Left forelimb (tissue), 1 donor: ENCODE data around the gene SPATA18.
"Not testable (repeated sequence)": the region's sequence is repeated elsewhere in the genome, so short reads cannot be mapped to it uniquely, and the experiment has no call there.

Experiments
- DNase-seq: peaks from one replicate; pipeline ENCODE4 v3.0.0-alpha.2; 2018; ENCODE audit warnings: low spot score

SPATA18 gene

DNA sequence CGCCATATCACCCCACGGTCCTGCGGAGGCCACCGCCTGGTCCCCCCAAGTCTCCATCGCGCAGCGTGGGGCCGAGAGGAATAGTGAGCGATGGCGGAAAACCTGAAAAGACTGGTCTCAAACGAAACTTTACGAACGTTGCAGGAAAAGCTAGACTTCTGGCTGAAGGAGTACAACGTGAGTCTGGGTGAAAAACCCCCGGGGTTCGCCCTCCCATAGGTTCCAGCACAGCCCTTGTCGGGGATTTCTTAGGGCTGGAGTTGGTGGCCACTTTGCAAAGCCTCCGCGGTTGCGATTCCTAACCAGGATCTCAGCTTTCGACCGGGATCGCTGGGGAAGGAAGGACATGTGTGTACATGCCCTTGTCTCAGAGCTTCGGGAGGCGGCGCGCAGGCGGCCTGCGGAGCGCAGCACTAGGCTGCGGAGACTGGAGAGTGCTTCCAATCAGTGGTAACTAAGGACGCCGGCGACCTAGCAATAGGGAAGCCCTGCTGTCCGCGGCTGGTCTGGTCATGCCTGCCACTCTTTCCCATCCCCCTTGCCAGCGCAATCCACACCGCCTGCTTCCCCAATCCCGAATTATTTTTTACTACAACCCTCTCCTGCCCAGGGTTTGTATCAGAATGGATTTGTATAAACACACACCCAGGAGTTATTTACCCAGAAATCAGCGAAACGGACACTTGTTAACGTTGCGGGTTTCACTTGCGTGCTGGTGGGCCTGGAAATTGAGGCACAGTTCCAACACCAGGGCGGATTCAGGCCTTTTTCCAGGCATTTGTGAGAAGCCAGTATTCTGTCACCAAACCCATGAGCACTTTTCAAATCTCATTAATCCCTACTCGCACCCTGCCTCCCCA lies 741 bp downstream of the SPATA18 start:
- peak; percentile 76 for DNase-seq

DNA sequence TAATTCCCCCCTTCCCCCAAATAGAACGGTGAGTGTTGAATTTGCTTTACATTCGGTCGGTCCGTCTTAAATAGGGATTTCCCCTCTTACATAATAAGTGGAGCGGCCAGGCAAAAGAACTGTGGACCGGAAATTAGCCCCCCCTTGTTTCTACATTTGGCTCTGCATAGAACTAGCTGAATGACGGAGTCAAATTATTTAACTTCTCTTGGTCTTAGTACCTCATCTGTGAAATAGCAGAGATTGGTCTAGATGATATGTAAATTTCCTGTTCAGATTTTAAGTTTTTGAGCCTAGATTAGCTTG lies 1.3 kb downstream of the SPATA18 start:
- DNase-seq: no peak

DNA sequence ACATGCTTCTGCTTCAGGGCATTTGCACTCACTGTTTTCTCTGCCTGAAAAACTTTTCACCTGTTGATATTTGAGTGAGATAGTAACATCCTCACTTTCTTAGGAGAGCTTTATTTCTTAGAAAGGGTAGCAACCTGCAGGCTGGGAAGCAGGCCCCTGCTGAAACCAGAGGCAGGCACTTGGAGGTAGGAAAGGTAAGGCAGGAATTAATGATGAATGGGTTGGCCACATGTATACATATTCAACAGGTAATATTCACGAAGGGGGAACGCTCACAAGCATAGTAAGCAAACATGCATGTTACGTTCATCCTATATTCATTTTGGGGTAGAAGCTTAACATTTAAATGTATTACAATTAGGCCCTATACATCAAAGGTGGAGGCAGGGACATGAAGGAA lies 3.1 kb downstream of the SPATA18 start:
- no peak for DNase-seq

DNA sequence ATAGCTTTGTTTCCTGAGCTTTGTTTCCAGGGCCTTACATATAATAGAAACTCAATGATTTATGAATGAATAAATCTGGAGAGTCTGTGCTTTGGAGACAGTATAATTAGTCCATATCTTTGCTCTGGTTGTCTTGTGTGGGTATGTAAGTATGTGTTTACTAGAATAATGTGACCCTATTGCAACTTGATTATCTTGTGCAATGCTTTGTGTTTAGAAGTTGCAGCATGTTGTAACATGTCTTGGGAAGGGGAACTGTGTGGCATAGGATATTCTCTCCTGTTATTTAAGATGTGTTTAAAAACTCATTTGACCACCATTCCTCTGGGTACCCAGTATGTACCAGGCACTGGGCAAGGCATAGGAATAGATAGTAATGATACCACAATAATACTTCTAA lies 6.1 kb downstream of the SPATA18 start:
- DNase-seq: no peak

DNA sequence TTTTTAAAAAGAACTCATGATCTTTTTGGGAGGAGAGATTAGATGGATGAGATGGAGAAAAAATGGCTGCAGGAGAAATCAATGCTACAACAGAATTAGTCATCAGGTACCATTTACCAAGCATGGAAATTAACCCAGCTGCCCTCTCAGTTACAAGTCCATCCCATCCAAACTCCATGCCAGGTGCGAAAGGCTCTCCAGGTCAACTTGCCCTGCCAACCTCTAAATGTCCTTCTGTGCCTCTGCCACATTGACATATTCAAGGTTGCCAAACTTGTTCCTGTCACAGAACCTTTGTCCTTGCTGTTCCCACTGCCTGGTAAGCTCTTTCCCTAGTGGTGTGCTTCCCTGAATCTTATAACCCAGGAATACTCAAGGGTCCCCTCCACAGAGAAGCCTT lies 7.2 kb downstream of the SPATA18 start:
- DNase-seq: no peak

DNA sequence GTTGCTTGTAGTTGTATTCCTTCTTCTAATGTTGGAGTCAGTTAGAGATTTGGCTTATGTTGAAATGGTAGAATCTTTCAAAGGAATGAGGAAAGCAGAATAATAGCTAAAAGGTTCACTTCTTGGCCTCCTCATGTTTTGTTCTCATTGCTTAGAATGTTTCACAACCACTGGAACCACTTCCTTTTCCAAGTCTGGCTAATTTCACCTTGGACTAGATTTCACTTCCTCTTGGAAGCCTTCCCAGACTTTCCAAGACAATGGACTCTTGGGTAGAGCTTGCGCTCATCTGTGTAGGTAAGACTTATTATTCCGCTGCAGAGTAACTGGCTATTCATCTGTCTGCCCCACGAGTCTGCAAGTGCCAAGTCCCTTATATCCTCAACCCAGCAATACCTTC lies 8.3 kb downstream of the SPATA18 start:
- DNase-seq: no peak

DNA sequence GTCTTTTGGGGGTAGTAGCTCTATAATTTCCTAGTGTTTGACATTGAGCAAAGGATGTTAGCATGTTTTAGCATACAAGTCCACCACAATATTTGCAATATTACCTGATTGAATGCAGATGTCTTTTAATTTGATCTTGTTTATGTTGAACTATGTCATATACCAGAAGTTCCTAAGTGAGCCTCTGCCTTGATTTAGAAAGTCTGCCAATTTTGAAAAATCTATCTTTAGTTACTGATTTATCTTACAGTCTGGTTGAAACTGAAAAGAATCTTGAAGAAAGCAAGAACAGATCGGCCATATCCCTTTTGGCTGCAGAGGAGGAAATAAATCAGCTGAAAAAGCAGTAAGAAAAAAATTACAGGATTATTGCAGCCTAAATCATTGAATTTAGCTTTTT lies 18.5 kb downstream of the SPATA18 start:
- DNase-seq: no peak

DNA sequence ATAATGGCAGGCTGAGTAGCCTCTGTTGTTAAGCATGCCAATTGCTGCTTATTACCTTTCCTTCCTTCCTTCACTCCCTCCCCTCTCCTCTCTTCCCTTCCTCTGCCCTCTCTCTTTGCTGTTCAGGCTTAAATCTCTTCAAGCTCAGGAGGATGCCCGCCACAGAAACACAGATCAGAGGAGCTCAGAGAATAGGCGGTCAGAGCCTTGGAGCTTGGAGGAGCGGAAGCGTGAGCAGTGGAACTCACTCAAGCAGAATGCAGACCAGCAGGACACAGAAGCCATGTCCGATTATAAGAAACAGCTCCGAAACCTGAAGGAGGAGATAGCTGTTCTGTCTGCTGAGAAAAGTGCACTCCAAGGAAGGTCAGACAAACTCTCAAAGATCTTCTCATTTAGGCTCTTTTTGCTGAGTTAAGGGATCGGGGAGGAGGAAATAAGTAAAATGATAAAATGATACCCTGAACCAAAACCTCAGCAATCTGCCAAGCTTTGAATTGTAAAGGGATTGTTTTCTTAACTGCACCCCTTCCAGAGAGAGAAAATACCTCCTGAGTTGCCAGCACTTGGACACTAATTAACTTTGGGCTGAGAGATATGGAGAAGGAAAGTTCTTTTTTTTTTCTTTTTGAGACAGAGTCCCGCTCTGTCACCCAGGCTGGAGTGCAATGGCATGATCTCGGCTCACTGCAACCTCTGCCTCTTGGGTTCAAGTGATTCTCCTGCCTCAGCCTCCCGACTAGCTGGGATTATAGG lies 20.9 kb downstream of the SPATA18 start:
- DNase-seq: no peak

DNA sequence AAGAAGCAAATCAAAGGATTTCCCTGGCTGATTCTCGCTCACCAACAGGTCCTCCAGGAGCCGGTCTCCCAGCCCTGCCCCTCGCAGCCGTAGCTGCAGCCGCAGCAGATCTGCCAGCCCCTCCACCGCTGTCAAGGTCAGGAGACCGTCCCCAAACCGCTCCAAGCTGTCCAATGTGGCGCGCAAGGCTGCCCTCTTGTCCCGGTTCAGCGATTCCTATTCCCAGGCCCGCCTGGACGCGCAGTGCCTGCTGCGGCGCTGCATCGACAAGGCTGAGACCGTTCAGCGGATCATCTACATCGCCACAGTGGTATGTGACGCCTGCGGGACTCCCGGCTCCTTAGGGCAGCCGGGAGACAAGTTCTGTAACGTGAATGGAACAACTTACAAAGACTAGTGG lies 25.6 kb downstream of the SPATA18 start:
- no peak for DNase-seq

DNA sequence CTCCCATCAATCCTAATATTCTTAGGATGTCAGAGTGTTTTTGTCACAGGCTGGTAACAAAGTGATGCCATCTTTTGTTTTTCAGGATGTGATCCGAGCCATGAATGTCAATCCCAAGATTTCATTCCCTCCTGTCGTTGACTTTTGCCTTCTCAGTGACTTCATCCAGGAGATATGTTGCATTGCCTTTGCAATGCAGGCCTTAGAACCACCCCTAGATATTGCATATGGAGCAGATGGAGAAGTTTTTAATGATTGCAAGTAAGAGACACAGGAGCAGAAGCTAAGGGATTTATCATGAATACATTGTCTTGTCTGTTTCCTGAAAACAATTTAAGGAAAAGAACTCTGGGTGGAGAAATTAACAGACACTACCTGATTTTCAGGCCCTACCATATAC lies 28.6 kb downstream of the SPATA18 start:
- DNase-seq: no peak

DNA sequence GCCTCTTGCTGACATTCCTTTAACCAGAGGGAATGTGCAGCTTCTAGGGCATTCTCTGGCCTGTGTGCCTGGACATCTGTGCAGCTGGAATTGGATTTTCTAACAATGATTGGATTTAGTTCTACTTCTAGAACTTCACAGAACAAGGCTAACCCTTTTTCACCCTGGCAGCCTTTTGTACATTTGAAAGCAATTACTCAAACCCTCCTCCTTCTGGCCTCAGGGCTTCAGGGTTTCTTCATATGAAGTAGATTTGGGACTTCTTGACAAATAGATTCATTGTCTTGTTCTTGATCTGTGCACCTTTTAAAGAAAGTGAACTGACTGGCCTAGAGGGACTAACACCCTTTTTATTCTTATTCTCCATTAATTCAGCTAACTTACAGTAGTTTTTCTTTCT lies 30.1 kb downstream of the SPATA18 start:
- no peak for DNase-seq

DNA sequence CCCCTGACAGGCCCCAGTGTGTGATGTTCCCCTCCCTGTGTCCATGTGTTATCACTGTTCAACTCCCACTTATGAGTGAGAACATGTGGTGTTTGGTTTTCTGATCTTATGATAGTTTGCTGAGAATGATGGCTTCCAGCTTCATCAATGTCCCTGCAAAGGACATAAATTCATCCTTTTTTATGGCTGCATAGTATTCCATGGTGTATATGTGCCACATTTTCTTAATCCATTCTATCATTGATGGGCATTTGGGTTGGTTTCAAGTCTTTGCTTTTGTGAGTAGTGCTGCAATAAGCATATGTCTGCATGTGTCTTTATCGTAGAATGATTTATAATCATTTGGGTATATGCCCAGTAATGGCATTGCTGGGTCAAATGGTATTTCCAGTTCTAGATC lies 35.3 kb downstream of the SPATA18 start:
- not testable (repeated sequence) for DNase-seq

DNA sequence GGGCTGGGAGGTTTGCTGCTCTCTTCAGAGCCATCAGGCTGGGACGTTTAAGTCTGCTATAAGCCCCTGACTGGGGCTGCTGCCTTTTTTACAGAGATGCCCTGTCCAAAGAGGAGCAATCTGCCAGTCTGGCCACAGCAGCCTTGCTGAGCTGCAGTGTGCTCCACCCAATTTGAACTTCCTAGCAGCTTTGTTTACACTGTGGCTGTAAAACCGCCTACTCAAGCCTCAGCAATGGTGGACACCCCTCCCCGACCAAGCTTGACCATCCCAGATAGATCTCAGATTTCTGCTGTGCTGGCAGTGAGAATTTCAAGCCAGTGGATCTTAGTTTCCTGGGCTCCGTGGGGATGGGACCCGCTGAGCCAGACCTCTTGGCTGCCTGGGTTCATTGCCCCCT lies 40.7 kb downstream of the SPATA18 start:
- DNase-seq: no peak

DNA sequence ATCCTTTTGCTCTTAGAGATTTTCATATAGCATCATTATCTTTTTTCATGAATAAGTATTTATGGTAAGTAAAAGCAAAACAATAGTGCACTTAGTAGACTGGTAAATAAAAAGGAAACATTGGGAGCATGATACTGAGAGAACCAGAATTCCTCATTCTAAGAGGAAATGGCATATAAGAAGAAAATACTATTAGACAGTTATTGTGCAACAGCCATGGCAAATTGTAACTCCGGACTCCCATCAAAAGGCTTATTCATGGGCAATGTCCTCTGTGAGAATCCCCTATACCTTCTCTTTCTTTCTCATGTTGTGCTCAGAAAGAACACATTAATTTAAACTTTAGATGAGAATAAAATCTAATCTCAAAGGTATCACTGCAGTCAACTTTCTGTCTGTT lies 42.4 kb downstream of the SPATA18 start:
- no peak for DNase-seq

DNA sequence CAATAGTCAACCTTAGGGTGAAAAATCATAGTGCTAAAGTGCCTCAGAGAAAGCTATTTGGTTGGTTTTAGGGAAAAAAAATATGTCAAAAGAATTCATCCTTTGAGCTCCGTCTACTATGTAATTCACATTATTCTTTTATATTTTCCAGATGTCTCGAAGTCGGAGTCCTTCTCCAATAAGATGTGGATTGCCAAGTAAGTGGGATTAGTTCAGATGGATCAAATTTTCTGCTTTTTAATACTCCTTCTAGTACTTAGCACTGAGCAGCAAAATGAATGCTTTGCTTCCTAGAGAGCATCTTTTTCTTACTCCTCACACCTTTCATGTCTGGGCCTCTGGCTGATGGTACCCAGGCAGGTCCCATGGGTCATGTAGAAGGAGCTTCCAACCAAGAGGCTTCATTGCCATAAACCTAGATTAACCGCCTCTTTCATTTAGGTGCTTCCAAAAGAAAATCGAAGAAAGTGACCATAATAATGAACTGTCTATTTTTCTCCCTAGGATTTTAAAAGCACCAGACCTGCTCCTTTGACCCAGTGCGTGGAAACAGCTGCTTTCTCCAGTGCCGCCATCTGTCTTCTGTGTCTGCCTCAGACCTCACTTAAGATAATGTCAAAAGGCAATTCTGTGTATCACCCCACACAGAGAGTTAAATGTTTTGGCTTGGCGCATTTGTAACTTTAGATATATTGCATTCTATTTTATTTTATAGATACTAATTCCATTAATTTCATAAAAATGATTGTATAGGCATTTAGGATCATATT lies 43.5 kb downstream of the SPATA18 start:
- no peak for DNase-seq

DNA sequence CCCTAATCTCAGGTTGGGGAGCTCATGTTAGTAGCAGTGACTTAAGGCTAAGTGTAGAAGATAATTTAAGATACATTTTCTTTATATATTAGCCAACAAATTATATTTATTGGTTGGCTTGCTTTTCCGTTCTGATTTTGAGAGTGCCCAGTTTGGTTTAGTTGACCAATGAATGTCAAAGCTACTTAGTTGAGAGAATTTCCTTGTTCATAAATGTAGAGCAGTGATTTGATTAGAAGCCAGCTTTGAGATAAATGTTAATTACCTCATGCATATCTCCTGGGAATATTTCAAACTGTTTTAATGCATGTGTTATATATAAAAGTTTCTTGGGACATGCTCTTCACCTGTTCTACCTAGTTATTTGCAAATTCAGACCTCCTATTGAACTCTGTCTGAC lies 44.3 kb downstream of the SPATA18 start:
- no peak for DNase-seq

DNA sequence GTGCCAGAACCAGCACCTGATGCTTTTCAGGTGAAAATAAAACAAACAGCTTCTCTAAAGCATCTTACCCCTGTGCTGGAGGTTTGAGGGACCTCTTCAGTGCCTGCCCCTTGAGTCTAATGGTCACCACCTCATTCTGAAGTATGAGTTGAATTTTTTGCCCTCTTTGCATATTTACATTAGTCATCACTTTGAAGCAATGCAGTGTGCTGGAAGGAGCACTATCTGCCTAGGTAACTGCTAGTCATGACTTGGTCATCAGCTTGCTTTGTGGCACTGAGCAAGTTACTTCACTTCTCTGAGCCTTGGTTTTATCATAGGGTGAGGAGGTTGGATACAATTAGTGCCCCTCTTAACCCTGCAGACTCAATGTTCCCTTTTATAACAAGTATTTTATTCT lies 44.9 kb downstream of the SPATA18 start:
- DNase-seq: no peak

DNA sequence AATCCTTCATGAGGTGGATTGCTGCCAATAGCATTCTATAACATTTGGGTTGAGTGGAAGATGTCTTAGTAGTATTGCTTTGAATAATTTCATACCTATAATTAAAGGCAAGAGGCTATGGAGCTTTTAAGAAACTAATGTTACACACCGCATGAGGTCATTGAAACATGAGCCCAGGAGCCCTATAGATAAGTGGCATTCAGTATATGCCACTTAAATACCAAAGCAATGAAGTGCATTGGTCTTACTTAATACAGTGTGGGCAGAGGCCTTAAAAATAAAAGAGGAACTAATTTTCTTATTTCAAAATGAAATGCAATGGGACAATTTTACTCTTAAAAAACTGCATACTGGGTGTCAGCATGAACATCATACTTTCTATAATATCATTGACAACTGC lies 47.5 kb downstream of the SPATA18 start:
- no peak for DNase-seq

DNA sequence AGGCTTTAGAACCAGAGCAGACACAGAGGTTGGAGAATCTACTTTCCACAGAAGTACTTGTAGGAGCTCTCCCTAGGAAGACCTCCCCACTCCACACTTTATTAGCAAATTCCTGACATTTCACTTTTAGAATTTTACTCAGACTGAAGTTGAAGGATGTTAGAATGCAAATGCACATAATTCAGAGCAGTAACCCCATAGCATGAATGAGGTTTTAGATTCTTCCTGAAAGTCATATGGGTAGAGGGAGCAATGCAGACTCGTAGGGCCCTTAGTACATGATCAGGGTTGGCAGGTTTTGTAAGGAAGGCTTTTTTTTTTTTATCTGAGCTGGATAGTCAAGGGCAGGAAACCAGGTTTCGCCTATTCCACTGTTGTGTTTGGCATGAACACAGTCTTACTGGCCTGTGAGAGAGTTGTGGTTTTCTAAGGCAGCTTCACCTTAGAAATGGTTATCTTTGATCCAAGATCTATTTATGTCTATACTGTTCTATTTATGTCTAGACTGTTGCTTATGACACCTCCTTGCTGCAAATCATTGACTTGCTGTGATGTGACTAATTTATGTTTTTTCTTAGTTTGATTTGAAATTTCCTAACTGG lies 48.9 kb downstream of the SPATA18 start:
- DNase-seq: no peak

DNA sequence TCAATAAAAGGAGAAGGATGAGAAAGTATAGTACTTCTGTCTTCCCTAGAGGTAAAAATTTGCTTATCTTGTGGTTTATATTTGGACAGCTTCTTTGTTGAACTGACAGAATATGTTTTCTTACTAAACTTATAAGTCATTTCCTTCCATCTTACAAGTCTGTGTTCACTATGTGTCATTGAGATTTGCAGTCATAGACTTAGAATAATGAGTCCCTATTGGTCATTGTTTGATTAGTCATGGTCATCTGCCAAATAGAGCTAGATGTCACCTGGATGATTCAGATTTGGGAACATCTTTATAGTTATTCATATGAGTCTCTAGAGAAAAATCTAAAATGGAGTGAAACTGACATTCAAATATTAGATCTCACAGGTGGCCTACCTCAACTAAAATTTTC lies 51.5 kb downstream of the SPATA18 start:
- no peak for DNase-seq

DNA sequence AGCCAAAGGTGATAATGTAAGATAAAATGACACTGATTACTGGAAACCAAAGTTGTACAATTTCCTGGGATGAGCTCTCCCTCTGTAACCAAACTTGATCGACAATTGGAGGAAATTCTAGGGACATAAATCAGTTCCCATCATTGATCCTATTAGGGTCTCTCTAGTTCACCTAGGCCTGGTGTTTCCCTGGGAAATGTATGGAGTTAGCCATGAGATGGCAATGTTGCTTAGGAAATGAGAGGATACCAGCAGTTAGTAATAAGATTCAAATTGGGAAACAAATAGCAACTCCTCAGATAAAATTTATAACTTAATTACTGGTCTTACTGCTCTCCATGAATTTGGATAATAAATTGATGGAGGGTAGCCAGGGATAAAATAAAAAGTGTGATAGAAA lies 52.2 kb downstream of the SPATA18 start:
- DNase-seq: no peak

DNA sequence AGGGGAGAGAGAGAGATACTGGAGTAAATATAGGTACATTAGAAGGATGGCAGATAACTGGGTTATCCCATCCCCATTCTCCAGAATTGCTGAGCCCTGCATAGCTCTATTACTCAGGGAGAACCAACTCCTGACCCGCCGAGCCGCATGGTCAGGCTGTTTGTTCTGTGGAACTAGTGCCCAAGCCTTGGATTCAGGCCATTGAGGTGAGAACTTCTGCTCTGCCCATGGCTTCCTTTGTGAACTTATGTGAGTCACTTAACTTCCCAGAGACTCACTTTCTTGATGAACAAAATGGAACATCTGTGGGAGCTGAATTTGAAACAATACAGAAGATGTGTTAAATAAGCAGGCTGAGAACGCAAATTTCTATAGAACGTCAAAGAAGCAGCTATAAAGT lies 54.2 kb downstream of the SPATA18 start:
- DNase-seq: no peak

DNA sequence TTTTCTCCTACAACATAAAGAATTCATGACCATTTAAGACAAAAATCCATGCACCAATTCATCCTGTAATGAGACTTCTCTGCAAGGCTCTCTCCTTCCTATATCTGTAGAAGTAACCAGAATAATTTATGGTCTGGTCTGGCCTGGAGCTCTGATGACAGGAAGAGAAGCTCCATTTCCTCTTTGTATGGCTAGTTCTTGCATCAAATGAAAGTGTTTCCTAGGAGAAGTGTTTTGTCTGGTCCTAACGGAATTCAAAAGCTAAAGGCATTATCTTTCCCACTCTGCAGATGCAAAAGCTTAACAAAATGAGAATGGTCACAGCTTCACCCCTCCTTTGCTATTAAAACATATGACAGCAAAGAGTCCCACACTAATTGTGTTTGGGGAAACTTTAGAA lies 55.1 kb downstream of the SPATA18 start:
- DNase-seq: no peak
